Thyroid gland (tissue), 4 donors: Measurements from ENCODE around the gene CDC14C.

ENCODE experiments used
- POLR2A ChIP-seq, 2 donors: fragments of 450-650 bp; IDR thresholded peaks; one replicate each; pipeline ENCODE4 v1.6.1; 2017; ENCODE audit warnings: antibody characterized with exemption in 2 of 2, mild to moderate bottlenecking in 2 of 2, moderate library complexity in 1 of 2
- TF ChIP-seq, protein P1 (sequence below), 6 experiments: fragments of 200-600 bp in 3 of 6; fragments of 450-650 bp in 3 of 6; sonication (generic) in 3 of 6; IDR thresholded peaks; one replicate each; pipeline ENCODE4 v1.5.1; 2016 to 2019; ENCODE audit warnings: antibody characterized with exemption in 6 of 6, mild to moderate bottlenecking in 2 of 6, inconsistent platforms in 1 of 6, moderate library complexity in 1 of 6

- TF ChIP-seq, protein P1, sequence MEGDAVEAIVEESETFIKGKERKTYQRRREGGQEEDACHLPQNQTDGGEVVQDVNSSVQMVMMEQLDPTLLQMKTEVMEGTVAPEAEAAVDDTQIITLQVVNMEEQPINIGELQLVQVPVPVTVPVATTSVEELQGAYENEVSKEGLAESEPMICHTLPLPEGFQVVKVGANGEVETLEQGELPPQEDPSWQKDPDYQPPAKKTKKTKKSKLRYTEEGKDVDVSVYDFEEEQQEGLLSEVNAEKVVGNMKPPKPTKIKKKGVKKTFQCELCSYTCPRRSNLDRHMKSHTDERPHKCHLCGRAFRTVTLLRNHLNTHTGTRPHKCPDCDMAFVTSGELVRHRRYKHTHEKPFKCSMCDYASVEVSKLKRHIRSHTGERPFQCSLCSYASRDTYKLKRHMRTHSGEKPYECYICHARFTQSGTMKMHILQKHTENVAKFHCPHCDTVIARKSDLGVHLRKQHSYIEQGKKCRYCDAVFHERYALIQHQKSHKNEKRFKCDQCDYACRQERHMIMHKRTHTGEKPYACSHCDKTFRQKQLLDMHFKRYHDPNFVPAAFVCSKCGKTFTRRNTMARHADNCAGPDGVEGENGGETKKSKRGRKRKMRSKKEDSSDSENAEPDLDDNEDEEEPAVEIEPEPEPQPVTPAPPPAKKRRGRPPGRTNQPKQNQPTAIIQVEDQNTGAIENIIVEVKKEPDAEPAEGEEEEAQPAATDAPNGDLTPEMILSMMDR (IDR thresholded peaks at IDR 0.05) = no peak
- TF ChIP-seq POLR2A (IDR thresholded peaks at IDR 0.05) = no peak
Measured at GRCh38 chr7:48943279-48943990, 19.1 kb downstream of the CDC14C start.
